ENCODE measurements around the gene SLC12A1. TPM values are rescaled to one million over a fixed set of nuclear protein-coding genes. Genes with fewer than 3 reads are reported as not detected.

SLC12A1 gene
- total RNA-seq, 1 donor from 2014 or later, result not detected

GRCh38 chr15:48239334-48239733 lies 33.2 kb downstream of the SLC12A1 start:
- Mint-ChIP-seq H3K9me3 (ENCODE audit: unreplicated experiment) (no peaks in the 10 kb centered on the region), H3K36me3 (ENCODE audit: low read depth, unreplicated experiment) (no peaks in the 10 kb centered on the region), H3K4me3 (ENCODE audit: unreplicated experiment) (no peak overlapping the region), H3K27me3 (ENCODE audit: low read depth, unreplicated experiment) (no peaks in the 10 kb centered on the region), H3K4me1 (ENCODE audit: low read depth, unreplicated experiment) (no peaks in the 10 kb centered on the region), H3K27ac (ENCODE audit: unreplicated experiment) (no peak overlapping the region)
- no peak overlapping the region for H3K4me2 ChIP-seq (ENCODE audit: low read length)
- H3K27ac ChIP-seq (ENCODE audit: low read depth, low read length), result no peak overlapping the region
- H3K79me2 ChIP-seq (ENCODE audit: insufficient read depth, low read length), result no peaks in the 10 kb centered on the region
- no peak overlapping the region for H2AFZ ChIP-seq (ENCODE audit: low read depth, low read length)
- H3K9ac ChIP-seq (ENCODE audit: low read length), result no peak overlapping the region
- no peaks in the 10 kb centered on the region for H4K20me1 ChIP-seq (ENCODE audit: insufficient read depth, low read length)
- no peak overlapping the region for H3K4me3 ChIP-seq (ENCODE audit: insufficient read depth, low read depth, low read length)
- H3K9me3 ChIP-seq (ENCODE audit: insufficient read depth, low read depth, low read length), result no peaks in the 10 kb centered on the region
- no peaks in the 10 kb centered on the region for H3K4me1 ChIP-seq (ENCODE audit: insufficient read depth, low read length)
- FAIRE-seq, result no peak
- DNase-seq (ENCODE audit: low read depth), result no peak
- no peak for TF ChIP-seq CTCF (IDR thresholded peaks at IDR 0.05; ENCODE audit: insufficient read depth, low read depth, low read length)
- no peak for TF ChIP-seq EZH2 (IDR thresholded peaks at IDR 0.05; ENCODE audit: insufficient read depth, low read length)
- H3K27me3 ChIP-seq (ENCODE audit: insufficient read depth, low read length), result no peaks in the 10 kb centered on the region
- H3K36me3 ChIP-seq (ENCODE audit: insufficient read depth, low read length), result no peaks in the 10 kb centered on the region

DNA sequence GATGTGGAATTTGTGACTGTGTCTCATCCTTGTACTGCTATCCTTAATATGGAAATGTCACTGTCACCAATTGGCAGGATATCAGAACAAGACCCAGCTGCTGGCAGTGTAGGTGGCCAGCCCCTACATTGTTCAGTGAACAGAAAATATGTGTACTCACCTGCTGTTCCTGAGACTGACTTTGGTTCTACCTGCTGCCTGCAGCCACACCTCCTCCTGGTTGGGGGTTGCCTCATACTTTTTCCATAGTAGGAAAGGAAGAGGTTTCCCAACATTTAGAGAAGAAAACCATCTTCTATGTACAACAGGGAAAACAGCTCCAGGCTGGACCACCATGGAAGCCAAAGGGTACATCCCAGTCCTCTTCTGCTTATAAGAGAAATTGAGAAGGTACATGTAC lies 35.9 kb downstream of the SLC12A1 start:
- no peak overlapping the region for H2AFZ ChIP-seq (ENCODE audit: low read depth, low read length)
- H3K79me2 ChIP-seq (ENCODE audit: insufficient read depth, low read length), result no peaks in the 10 kb centered on the region
- no peak for DNase-seq (ENCODE audit: low read depth)
- TF ChIP-seq CTCF (IDR thresholded peaks at IDR 0.05; ENCODE audit: insufficient read depth, low read depth, low read length), result no peak
- TF ChIP-seq EZH2 (IDR thresholded peaks at IDR 0.05; ENCODE audit: insufficient read depth, low read length), result no peak
- H4K20me1 ChIP-seq (ENCODE audit: insufficient read depth, low read length), result no peaks in the 10 kb centered on the region
- H3K9ac ChIP-seq (ENCODE audit: low read length), result no peak overlapping the region
- no peak overlapping the region for H3K27ac Mint-ChIP-seq (ENCODE audit: unreplicated experiment)
- no peak overlapping the region for H3K4me3 Mint-ChIP-seq (ENCODE audit: unreplicated experiment)
- no peak overlapping the region for H3K4me3 ChIP-seq (ENCODE audit: insufficient read depth, low read depth, low read length)
- H3K27ac ChIP-seq (ENCODE audit: low read depth, low read length), result no peak overlapping the region
- H3K4me1 Mint-ChIP-seq (ENCODE audit: low read depth, unreplicated experiment), result no peaks in the 10 kb centered on the region
- no peaks in the 10 kb centered on the region for H3K36me3 Mint-ChIP-seq (ENCODE audit: low read depth, unreplicated experiment)
- no peaks in the 10 kb centered on the region for H3K4me1 ChIP-seq (ENCODE audit: insufficient read depth, low read length)
- no peaks in the 10 kb centered on the region for H3K27me3 Mint-ChIP-seq (ENCODE audit: low read depth, unreplicated experiment)
- peaks cover 1% of the 10 kb centered on the region for H3K9me3 Mint-ChIP-seq (ENCODE audit: unreplicated experiment)
- no peaks in the 10 kb centered on the region for H3K36me3 ChIP-seq (ENCODE audit: insufficient read depth, low read length)
- H3K27me3 ChIP-seq (ENCODE audit: insufficient read depth, low read length), result no peaks in the 10 kb centered on the region
- no peak overlapping the region for H3K4me2 ChIP-seq (ENCODE audit: low read length)
- no peak for FAIRE-seq
- H3K9me3 ChIP-seq (ENCODE audit: insufficient read depth, low read depth, low read length), result no peaks in the 10 kb centered on the region

GRCh38 chr15:48242535-48242934 lies 36.4 kb downstream of the SLC12A1 start:
- Histone ChIP-seq H3K27ac (ENCODE audit: low read depth, low read length) (no peak overlapping the region), H3K27me3 (ENCODE audit: insufficient read depth, low read length) (no peaks in the 10 kb centered on the region), H3K4me1 (ENCODE audit: insufficient read depth, low read length) (no peaks in the 10 kb centered on the region), H3K9ac (ENCODE audit: low read length) (no peak overlapping the region), H4K20me1 (ENCODE audit: insufficient read depth, low read length) (no peaks in the 10 kb centered on the region), H3K79me2 (ENCODE audit: insufficient read depth, low read length) (no peaks in the 10 kb centered on the region), H3K36me3 (ENCODE audit: insufficient read depth, low read length) (no peaks in the 10 kb centered on the region), H3K4me3 (ENCODE audit: insufficient read depth, low read depth, low read length) (no peak overlapping the region), H3K9me3 (ENCODE audit: insufficient read depth, low read depth, low read length) (no peaks in the 10 kb centered on the region), H2AFZ (ENCODE audit: low read depth, low read length) (no peak overlapping the region), H3K4me2 (ENCODE audit: low read length) (no peak overlapping the region)
- H3K4me3 Mint-ChIP-seq (ENCODE audit: unreplicated experiment), result no peak overlapping the region
- TF ChIP-seq CTCF (IDR thresholded peaks at IDR 0.05; ENCODE audit: insufficient read depth, low read depth, low read length) (no peak), EZH2 (IDR thresholded peaks at IDR 0.05; ENCODE audit: insufficient read depth, low read length) (no peak)
- no peaks in the 10 kb centered on the region for H3K27me3 Mint-ChIP-seq (ENCODE audit: low read depth, unreplicated experiment)
- no peaks in the 10 kb centered on the region for H3K36me3 Mint-ChIP-seq (ENCODE audit: low read depth, unreplicated experiment)
- FAIRE-seq (no peak), DNase-seq (ENCODE audit: low read depth) (no peak)
- H3K4me1 Mint-ChIP-seq (ENCODE audit: low read depth, unreplicated experiment), result no peaks in the 10 kb centered on the region
- no peak overlapping the region for H3K27ac Mint-ChIP-seq (ENCODE audit: unreplicated experiment)
- peaks cover 1% of the 10 kb centered on the region for H3K9me3 Mint-ChIP-seq (ENCODE audit: unreplicated experiment)

Measured in astrocyte (in vitro differentiated cells and primary cell).